ENCODE results near the gene RRP15. TPM values are rescaled to one million over a fixed set of nuclear protein-coding genes. Genes with fewer than 3 reads are reported as not detected.

RRP15 gene
- total and polyA plus RNA-seq, 9 of the 15 experiments (the other 6 are each of a cell fraction or from before 2014, with no cell fraction given): 9.5 to 58.1 (median 29.3) TPM

- intact Hi-C loops (cut with micrococcal nuclease): no loop called here
- CTCF ChIA-PET (ENCODE audit: low intra/inter-chr PET ratio): no interaction called here
- WGBS (ENCODE audit: insufficient coverage, low coverage, missing lambda C conversion rate): 16% methylated on average over 4 of the region's 4 CpGs
- no TSS peak for BruUV-seq (replicated peaks)
- ATAC-seq (no peak), FAIRE-seq (no peak), DNase-seq (ENCODE audit: extremely low read depth in 1 of 4, low spot score in 3 of 4) (no peak)
- no peak overlapping the region for H3K4me2 ChIP-seq (ENCODE audit: insufficient read depth, low read length)
- no peak overlapping the region for H2AFZ ChIP-seq (ENCODE audit: low read depth, low read length)
- H3K4me3 ChIP-seq: no peak overlapping the region
- no peaks in the 10 kb centered on the region for H4K20me1 ChIP-seq (replicated peaks; ENCODE audit: control insufficient read depth, insufficient read depth, low read length)
- no peaks in the 10 kb centered on the region for H3K27me3 ChIP-seq (ENCODE audit: control insufficient read depth in 2 of 2, insufficient read depth in 2 of 2, low read length in 2 of 2)
- H3K36me3 ChIP-seq (ENCODE audit: control insufficient read depth, insufficient read depth, low read length): no peaks in the 10 kb centered on the region
- no peaks in the 10 kb centered on the region for H3K9me1 ChIP-seq (ENCODE audit: control insufficient read depth, insufficient read depth, low read length)
- in situ Hi-C loops (cut with MboI): loop anchor here (10.0 kb wide), 1 partner anchor 200 kb away; no protein-coding TSS in a partner anchor
- H3K9me3 ChIP-seq (replicated peaks; ENCODE audit: control insufficient read depth, insufficient read depth, low read depth, low read length): no peaks in the 10 kb centered on the region
- no peak overlapping the region for H3K9ac ChIP-seq (ENCODE audit: insufficient read depth in 1 of 2, low read depth in 2 of 2, low read length in 2 of 2)
- no peak overlapping the region for H3K27ac ChIP-seq (ENCODE audit: extremely low read depth, low read depth, low read length)
- POLR2A ChIA-PET: no interaction called here
- no peaks in the 10 kb centered on the region for H3K79me2 ChIP-seq (ENCODE audit: control insufficient read depth, insufficient read depth, low read length)
- H3K4me1 ChIP-seq (replicated peaks in 1 of 2; ENCODE audit: control insufficient read depth in 2 of 2, insufficient read depth in 2 of 2, low read length in 2 of 2): peaks cover 0 to 10% of the 10 kb centered on the region in 2 experiments; a peak in 3 of 5 replicates
- TF ChIP-seq HDAC6 (IDR thresholded peaks at IDR 0.05; ENCODE audit: low read depth, low read length): no peak
- no peak for TF ChIP-seq ZBTB43 (CRISPR knock-in tag; IDR thresholded peaks at IDR 0.05)
- TF ChIP-seq, protein P1, sequence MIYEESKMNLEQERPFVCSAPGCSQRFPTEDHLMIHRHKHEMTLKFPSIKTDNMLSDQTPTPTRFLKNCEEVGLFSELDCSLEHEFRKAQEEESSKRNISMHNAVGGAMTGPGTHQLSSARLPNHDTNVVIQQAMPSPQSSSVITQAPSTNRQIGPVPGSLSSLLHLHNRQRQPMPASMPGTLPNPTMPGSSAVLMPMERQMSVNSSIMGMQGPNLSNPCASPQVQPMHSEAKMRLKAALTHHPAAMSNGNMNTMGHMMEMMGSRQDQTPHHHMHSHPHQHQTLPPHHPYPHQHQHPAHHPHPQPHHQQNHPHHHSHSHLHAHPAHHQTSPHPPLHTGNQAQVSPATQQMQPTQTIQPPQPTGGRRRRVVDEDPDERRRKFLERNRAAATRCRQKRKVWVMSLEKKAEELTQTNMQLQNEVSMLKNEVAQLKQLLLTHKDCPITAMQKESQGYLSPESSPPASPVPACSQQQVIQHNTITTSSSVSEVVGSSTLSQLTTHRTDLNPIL (CRISPR knock-in tag; IDR thresholded peaks at IDR 0.05): no peak
- TF ChIP-seq ELK1 (CRISPR knock-in tag; IDR thresholded peaks at IDR 0.05): no peak
- TF ChIP-seq MAFF (IDR thresholded peaks at IDR 0.05; ENCODE audit: low read length): no peak
- no peak for TF ChIP-seq NFE2L1 (tag; IDR thresholded peaks at IDR 0.05; ENCODE audit: borderline replicate concordance, low read depth)
- no peak for TF ChIP-seq PML (IDR thresholded peaks at IDR 0.05; ENCODE audit: low read length)
- TF ChIP-seq BCLAF1 (IDR thresholded peaks at IDR 0.05; ENCODE audit: borderline replicate concordance in 1 of 2, control insufficient read depth in 1 of 2, low read depth in 2 of 2, low read length in 1 of 2): no peak
Measured at GRCh38 chr1:218355278-218355677, 70.2 kb downstream of the RRP15 start.

Measured in K562 (cell line).